AG20443 (cell line): ENCODE measurements around the gene LAMP2.
"Not testable (repeated sequence)": the region's sequence is repeated elsewhere in the genome, so short reads cannot be mapped to it uniquely, and the experiment has no call there.

ENCODE experiments used
- DNase-seq: peaks from one replicate; pipeline ENCODE4 v3.0.0; 2012; ENCODE audit warnings: low spot score, mixed read lengths

The LAMP2 gene

DNA sequence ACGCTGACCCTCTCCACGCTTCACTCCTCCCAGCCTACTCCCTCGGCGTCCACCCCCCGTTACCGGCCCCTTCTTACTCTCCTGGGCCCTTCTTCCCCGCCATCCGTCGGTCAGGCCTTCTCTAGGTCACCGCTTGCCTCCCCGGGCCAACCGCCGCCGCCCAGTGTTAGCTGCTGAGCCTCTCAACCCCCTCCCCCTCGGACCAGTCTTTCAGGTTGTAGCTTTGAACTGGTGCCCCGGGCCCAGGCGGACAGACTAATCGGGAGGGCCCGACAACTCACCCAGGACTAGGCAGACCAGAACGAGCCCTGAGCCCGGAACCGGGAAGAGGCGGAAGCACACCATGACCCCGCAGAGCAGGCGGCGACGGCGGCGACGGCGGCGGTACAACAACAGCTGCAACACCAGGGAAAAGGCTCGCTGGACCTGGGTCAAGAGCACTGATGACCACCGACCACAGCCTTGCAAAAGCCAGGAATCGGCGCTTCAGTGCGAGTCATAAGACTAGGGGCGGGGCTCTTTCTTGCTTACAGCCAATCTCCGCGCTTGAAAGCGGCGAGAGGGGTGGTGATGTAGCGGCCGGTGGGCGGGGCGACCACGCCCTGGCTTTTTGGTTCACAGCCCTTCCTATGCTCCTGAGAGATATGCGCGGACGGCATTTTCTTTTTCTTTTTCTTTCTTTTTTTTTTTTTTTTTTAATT is at the start of gene LAMP2:
TSS of gene LAMP2 (minus strand) at position 472 of the 701 bp plus-strand sequence. CDS start at position 345, 127 bp downstream.
- DNase-seq: peak; percentile 89

DNA sequence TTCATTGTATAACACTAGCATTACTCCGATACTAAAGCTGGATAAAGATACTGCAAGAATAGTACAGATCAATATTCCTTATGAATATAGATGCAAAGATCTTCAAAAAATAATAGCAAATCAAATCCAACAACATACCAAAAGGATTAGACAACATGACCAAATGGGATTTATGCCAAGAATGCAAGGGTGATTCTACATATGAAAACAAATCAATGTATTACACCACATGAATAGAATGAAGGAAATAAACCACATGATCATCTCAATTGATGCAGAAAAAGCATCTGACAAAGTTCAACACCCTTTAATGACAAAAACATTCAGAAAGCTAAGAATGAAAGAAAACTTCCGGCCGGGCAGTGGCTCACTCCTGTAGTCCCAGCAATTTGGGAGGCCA is 48.8 kb upstream of the LAMP2 start:
- no peak for DNase-seq

DNA sequence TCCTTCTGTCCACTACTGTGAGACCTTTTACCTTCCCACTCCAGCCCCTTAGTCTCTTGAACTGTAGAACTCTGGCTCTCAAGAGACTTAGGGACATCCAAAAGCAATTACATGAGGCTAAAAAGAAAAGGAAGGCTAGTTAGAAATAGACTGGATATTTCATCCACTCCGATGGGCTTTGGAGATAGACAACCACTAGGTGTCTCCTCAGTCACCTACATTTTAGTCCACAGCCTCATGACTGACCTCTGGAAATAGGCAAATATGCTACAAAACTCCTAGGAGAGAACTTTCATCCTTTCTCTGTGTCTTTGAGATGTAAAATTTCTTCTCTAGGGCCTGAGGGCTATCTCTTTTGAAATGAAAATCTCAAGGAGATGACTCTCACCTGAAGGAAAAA is 45.1 kb upstream of the LAMP2 start:
- peak; percentile 5 for DNase-seq

DNA sequence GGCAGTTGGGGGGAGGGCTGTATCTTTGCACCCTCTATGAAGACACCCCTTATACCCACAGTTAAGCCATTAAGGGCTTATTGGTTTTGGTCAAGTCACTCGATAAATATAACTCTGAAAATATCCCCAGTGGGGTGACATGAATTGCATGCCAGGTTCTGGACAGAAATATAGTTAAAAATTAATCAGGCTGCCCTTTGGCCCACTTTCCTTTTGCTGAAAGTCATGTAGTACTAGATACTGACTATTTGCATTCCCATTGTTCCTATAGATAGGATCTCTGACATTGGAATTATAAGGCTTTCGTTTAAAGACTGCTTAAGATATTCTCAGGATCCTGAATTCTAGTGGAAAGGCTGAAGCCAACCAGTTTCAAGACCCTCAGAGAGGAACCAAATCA is 43.5 kb upstream of the LAMP2 start:
- no peak for DNase-seq

DNA sequence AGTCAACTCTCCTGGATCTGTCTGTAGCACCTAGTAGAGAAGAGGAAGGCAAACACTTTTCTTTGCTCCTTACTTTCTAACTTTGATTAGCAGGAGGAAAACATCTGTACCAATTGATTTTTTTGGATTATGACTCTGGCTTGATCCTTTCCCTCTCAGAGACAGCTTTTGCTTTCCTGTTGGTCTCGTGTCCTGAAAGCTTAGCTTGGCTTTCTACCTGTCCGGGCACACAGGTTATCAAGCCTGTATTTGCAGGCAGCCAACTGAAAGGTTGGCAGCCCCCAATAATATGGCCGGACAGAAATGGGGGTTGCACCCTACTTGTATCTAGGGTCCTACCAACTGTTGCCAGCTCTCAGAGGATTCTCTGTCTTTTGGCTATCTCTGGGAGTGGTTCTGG is 43.1 kb upstream of the LAMP2 start:
- no peak for DNase-seq

DNA sequence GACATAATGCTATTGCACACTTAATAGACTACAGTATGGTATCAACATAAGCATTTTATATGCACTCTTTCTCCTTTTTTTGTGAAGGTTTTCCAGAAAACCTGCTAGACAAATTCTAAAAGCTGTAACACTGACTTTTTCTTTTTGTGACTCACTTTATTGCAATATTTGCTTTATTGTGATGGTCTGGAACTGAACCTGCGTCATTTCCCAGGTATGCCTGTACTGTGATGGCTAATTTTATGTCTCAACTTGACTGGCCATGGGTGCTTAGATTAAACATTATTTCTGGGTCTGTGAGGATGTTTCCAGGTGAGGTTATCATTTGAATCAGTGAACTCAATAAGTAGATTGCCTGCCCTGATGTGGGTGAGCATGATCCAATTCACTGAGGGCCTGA is 35.5 kb upstream of the LAMP2 start:
- DNase-seq: no peak

DNA sequence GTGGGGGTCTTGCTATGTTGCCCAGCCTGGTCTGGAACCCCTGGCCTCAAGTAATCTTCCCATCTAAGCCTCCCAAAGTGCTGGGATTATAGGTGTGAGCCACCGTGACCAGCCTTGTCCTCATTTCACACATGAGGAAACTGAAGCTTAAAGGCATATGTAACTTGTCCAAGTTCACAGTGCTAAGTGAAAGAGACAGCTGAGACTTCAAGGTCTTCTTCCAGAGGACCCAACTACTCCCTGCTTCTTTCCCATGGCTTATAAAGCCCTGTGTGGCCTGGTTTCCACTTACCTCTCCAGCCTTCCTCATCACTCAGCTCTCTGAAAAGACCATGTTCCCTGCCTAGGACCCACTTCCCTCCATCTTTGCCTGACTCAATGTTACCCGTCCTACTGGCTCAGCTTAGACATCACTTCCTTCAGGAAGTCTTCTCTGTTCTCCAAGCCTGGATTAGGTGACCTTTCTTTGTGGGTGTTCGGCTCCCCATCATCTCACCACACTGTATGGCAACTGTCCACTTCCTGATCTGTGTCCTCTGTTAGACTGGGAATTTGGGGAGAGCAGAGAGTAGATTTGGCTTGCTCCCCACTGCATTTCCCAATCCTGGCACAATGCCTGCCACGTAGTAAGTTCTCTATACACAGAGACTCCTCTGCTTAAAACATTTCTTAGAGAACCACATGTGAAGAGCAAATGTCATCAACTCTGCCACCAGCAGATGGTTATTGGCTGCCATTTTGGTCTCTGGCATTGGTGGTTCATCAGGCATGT is 30.4 kb upstream of the LAMP2 start:
- DNase-seq: peak; percentile 5

DNA sequence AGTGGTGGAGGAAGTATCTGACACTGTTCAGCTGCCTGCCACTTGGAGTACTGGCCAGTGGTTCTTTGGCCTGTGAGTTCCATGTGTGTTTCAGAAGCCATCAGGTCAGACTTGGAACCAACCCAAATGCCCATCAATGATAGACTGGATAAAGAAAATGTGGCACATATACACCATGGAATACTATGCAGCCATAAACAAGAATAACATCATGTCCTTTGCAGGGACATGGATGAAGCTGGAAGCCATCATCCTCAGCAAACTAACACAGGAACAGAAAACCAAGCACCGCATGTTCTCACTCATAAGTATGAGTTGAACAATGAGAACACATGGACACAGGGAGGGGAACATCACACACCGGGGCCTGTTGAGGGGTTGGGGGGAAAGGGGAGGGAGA is 21.0 kb upstream of the LAMP2 start:
- DNase-seq: not testable (repeated sequence)

DNA sequence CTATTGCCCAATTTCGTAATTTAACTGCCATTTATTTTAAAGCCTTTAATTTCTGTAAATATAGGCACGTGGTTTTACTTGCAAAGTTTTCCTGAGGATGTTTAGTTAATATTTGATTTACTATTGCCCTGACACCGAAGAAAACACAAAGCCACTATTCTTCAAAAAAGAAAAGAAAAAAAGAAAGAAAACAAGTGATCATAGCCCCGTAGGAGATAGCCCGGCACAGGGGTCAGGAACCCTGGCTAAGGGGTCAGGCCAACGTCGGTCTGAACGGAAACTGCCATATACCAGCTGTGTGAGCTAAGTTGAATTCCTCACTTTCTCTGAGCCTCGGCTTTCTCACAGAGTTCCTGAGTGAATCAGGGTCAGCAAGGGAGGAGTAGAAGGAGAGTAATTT is 17.7 kb upstream of the LAMP2 start:
- no peak for DNase-seq

DNA sequence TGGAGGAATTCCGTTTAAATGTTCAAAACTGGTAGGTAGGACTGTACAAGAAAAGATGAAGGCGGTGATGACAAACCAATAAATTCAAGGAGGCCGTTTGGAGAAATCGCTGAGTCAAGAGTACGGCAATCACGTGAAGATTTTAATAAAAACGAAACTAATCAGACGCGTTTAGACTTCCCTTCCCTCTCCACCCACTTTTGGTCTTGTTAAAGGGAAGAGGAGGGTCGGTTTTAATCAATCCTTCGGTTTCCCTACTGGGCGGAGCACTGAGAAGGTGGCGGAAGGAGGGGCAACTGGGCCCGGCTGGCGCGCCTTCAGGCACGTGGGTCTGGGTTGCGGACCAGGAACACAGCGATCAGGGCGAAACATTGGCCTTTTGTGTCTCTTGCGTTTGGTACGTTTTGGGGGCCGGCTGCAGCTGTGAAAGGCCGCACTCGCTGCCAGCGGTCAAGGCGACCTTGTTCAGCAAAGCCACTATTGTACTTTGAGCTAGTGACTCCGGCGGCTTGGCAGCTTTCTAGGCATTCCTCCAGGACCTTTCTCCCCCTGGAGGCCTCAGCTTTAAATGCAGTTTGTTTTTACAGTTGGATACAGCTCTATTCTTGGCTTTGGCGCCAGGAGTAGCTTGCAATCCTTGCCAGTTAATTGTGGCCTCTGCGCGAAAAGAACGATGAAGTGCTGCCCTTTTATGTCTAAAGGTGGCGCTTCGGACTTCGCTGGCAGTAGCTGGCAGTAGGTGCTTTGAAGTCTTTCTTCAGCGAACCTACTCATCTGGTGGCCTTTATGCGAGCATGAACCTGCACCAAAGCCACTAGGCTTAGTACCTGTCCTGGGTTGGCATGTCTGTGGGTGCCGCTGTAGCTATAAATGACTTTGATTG is 16.8 kb upstream of the LAMP2 start:
- DNase-seq: peak; percentile 67

DNA sequence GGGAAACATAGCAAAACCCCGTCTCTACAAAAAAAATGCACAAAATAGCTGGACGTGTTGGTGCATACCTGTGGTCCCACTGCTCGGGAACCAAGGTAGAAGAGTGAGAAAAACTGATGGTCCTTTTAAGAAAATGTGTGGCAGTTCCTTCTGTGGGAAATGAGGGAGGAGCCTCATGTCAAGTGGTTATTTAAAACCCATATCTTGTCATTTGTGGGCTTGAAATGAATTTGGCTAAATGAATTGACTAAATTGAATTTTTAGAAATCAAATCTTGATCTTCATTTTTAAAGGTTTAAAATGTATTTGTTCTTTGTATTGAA is 16.2 kb upstream of the LAMP2 start:
- DNase-seq: no peak

DNA sequence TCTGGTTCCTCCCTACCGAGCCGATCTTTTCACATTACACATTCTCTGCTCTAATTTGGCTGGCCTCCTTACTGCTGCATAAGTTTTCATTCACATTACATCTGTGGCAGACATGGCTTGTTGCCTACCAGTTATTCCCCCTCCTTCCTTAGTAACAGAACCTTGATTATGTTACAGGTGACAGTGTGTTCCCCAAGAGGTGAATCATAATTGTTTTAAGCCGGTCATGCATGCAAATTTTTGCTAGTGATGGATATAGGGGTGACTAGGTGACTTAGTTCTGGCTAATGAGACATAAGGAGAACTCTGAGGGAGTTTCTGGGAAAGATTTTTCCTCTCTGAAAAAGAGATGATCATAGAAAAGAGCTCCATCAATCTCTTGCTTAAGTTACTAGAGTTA is 8.4 kb upstream of the LAMP2 start:
- DNase-seq: no peak

DNA sequence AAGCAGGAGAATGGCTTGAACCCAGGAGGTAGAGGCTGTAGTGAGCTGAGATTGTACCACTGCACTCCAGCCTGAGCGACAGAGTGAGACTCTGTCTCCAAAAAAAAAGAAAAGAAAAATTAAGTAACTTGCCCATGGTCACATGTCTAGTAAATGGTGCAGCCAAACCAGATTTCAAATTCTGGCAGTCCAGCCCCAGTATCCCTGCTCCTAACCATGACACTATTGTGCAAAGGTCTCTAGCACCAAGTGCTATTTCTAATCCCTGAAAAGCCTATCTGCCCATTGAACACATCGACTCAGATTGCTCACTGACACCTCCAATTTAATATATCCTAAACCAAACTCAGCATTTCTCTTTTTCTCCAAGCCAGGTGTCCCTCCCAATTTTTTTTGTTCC is 7.6 kb upstream of the LAMP2 start:
- no peak for DNase-seq

DNA sequence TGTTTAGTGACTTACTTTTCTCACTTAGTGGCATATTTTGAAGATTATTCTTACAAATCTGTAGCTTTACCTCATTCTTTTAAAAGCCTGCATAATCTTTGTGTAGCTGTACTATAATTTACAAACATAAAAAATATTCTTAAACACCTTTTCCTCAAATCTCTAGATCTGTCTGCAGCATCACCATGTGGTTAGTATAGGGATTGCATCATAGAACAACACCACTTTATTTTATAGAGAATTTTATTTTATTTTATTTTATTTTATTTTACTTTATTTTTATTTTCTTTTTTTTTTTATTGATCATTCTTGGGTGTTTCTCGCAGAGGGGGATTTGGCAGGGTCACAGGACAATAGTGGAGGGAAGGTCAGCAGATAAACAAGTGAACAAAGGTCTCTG is 6.4 kb upstream of the LAMP2 start:
- DNase-seq: peak; percentile 14

DNA sequence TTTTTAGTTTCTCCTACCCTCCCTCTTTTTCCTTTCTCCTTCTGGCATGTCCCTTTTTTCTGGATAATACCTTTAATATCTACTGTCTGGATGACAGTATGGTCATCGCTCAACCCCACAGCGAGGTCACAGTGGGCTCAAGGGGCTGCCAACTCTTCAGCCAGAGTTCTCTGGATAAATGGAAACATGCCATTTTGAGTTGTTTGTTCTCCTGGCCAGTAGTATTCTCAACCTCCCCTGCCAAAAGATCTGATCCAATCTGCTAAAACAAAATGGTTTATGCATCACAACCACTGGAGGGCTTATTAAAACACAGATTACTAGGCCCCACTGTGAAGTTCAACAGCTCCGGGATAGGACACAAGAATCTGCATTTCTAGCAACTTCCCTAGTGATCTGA is 5.0 kb upstream of the LAMP2 start:
- no peak for DNase-seq

DNA sequence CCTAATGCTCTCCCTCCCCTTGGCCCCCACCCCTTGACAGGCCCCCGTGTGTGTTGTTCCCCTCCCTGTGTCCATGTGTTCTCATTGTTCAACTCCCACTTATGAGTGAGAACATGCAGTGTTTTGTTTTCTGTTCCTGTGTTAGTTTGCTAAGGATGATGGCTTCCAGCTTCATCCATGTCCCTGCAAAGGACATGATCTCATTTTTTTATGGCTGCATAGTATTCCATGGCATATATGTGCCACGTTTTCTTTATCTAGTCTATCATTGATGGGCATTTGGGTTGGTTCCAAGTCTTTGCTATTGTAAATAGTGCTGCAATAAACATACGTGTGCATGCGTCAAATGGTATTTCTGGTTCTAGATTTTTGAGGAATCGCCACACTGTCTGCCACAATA is 561 bp upstream of the LAMP2 start:
- DNase-seq: not testable (repeated sequence)

DNA sequence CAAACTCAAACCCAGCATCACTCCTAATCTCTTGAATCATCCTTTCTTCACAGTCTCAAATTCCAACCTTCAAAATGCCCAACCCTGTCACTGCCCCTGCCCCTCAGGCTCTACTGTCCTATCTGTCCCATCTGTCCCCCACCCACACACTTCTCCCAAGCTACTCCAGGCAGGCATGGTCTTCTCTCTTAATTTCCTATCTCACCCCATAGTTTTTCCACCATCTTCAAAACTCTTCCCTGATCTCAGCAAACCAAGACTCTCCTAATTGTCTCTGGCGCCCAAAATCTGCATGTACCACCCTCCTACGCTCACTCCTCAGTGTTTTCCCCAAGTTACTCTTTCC is 644 bp downstream of the LAMP2 start:
- DNase-seq: no peak

DNA sequence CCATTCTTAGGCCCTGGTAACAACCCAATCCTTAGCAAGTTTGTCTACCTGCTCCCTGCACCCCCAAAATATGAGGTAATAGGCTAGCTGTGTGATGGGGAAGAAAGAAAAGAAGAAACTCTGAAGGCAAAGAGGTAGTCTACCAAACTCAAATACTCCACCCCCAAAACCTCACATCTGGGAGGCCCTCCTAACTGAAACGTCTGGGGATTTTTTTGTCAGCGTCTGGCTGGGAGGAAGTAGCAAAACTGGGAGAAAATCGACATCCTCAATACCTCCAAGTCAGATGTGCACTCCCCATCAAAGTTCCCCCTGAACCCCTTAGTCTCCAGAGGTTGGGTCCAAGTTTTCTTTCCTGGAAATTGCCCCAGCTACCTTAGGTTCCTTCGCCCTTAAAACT is 1.0 kb downstream of the LAMP2 start:
- DNase-seq: no peak

DNA sequence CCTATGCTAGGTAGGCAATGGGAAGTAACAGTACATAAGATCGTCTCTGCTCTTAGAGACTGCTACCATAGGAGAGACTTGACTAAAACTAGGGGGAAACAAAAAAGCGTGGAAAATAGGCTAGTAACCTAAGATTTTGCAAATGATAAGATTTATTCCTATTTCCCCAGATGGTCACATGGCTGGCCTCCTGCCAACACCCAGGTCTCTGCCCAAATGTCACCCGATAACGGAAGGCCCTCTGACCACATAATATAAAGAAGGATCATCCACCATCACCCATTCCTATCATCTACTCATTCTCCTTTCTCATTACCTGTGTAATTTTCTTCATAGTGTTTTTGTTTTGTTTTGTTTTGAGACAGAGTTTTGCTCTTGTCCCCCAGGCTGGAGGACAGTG is 4.7 kb downstream of the LAMP2 start:
- no peak for DNase-seq

DNA sequence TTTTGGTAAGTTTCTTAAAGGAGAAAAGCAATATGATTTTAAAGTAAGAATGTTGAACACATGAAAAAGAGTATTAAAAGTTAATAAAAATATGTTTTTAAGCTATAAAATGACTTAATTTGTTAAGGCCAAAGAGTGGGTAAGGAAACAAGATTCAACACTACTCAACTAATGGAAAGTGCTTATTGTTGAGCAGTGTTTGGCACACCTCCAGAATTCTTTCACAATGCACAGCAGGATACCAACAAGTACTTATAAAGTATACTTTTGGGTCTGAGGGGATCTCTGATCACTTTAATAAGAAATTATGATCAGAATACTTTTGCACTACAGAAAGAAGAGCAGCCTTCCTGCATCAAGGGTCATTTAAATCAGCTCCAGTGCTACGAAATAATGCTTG is 5.9 kb downstream of the LAMP2 start:
- no peak for DNase-seq

DNA sequence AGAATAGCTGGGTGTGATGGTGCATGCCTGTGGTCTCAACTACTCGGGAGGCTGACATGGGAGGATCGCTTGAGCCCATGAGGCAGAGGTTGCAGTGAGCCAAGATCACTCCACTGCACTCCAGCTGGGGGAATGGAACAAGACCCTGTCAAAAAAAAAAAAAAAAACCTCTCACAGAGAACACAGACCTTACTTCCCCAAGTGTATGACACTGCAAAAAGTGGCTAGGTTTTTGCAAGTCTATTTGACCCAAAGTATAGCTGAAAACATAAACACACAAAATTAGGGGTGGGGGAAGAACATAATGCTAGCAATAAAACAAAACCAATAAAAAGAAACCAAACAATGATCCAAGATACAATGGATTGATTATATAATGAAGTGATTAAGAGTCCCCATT is 6.7 kb downstream of the LAMP2 start:
- no peak for DNase-seq

DNA sequence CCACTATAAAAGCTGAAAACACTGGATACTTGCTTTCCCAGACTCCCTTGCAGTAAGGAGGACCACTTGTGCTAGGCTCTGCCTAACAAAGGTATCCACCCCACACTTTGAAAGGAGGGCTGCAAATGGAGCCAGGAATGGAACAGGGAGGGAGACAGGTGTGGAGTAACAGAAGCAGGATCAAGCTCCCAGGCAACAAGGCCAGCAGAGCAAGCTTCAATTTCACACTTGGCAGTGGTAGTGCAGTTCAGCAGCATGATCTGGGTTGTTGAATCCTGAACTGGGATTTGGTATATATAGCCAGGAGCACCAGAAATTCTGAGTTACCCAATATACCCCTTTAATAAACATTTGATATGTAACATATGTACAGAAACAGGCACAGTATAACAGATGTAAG is 9.8 kb downstream of the LAMP2 start:
- no peak for DNase-seq

DNA sequence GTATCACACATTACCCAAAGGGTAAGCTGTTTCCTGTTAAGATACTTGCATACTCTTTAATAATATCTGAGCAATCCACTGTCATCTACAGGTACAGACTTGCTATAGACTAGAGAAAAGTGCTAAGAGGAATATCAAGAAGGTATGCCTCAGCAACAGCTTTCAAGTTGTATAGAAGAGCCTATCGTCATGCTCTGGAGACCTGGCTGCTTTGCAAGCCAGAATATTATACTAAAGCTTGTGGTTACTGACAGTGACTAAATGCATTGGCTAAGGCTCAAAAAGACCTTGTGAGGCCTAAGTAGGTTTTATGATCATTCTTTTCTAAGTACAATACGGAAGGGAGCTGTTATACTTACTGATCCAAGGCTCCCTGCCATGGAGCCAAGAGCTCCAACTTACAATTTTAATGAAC is 11.3 kb downstream of the LAMP2 start:
- peak; percentile 35 for DNase-seq
